ENCODE results near the gene NLN.

DNA sequence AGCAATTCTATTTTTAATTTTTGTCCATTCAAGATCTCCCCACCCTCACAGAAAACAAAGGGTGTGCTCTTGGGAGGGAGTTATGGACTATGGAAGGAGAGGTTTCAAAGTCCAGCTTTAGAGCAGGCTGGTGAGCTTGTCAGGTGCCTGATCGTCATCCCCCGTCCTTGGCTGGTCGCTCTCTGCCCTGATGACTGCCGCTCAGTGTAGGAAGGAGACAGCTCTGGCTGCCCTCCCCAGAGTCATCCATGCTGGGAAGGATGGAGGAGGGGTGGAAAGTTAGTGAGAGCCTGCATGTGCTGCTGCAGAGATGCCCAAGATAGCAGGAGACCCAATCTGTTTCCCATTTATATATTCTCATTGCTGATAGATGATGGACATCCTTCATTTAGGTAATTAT is 96.6 kb downstream of the NLN start:
- TF ChIP-seq, protein P1, sequence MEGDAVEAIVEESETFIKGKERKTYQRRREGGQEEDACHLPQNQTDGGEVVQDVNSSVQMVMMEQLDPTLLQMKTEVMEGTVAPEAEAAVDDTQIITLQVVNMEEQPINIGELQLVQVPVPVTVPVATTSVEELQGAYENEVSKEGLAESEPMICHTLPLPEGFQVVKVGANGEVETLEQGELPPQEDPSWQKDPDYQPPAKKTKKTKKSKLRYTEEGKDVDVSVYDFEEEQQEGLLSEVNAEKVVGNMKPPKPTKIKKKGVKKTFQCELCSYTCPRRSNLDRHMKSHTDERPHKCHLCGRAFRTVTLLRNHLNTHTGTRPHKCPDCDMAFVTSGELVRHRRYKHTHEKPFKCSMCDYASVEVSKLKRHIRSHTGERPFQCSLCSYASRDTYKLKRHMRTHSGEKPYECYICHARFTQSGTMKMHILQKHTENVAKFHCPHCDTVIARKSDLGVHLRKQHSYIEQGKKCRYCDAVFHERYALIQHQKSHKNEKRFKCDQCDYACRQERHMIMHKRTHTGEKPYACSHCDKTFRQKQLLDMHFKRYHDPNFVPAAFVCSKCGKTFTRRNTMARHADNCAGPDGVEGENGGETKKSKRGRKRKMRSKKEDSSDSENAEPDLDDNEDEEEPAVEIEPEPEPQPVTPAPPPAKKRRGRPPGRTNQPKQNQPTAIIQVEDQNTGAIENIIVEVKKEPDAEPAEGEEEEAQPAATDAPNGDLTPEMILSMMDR (IDR thresholded peaks at IDR 0.05; ENCODE audit: insufficient read depth, low read length), result no peak
- no peak for TF ChIP-seq POLR2AphosphoS5 (IDR thresholded peaks at IDR 0.05; ENCODE audit: low read depth)

Measured in HL-60 (cell line).